CD4-positive, alpha-beta T cell (primary cell): ENCODE measurements around the gene ZDHHC8. TPM values are rescaled to one million over a fixed set of nuclear protein-coding genes. Genes with fewer than 3 reads are reported as not detected.
A peak's percentile ranks its signal among the peaks of the same experiment; 100 is the strongest.

Source experiments
- ATAC-seq: fragments of 200-7000 bp; cut with Tn5 transposase; one replicate; pipeline ENCODE4 v1.10.0; 2022; ENCODE audit warnings: mild to moderate bottlenecking; ENCODE audit not compliant: poor library complexity
- CTCF ChIA-PET: fragments of 350-600 bp; sonication (Branson Sonifier 250); formaldehyde crosslinking; loops from one replicate; lab custom pipeline; 2021; ENCODE audit warnings: antibody characterized with exemption, inconsistent platforms; lab: Charles Lee
- POLR2A ChIA-PET: fragments of 350-600 bp; sonication (Branson Sonifier 250); formaldehyde crosslinking; loops from one replicate; lab custom pipeline; 2021; ENCODE audit warnings: antibody characterized with exemption, inconsistent platforms; lab: Charles Lee
- DNase-seq, 14 experiments: peaks; one replicate each; pipeline ENCODE4 v3.0.0-alpha.2; 2013 to 2020; ENCODE audit warnings: mixed read lengths in 2 of 14
- H3K27ac ChIP-seq, 2 donors: one replicate each; pipeline versions ENCODE4 v1.5.1 to v1.7.0; 2013; ENCODE audit warnings: low read length in 2 of 2, low read depth in 1 of 2, mild to moderate bottlenecking in 1 of 2
- H3K27me3 ChIP-seq, 2 experiments: 1 replicate in 1 of 2; 2 replicates in 1 of 2; pipeline versions ENCODE4 v1.6.1 to v1.7.0; 2013; ENCODE audit warnings: low read length in 2 of 2, control low read depth in 1 of 2, mild to moderate bottlenecking in 1 of 2, moderate library complexity in 1 of 2; ENCODE audit not compliant: insufficient read depth in 2 of 2, control insufficient read depth in 1 of 2
- H3K36me3 ChIP-seq: one replicate; pipeline ENCODE4 v1.6.1; 2013; ENCODE audit warnings: low read length, control low read depth; ENCODE audit not compliant: insufficient read depth
- H3K4me1 ChIP-seq: one replicate; pipeline ENCODE4 v1.6.1; 2013; ENCODE audit warnings: low read length, control low read depth; ENCODE audit not compliant: insufficient read depth
- H3K4me3 ChIP-seq: one replicate; pipeline ENCODE4 v1.5.1; 2013; ENCODE audit warnings: mild to moderate bottlenecking, low read length, moderate library complexity
- H3K9me3 ChIP-seq, 2 experiments: 1 replicate in 1 of 2; 2 replicates in 1 of 2; pipeline versions ENCODE4 v1.6.1 to v1.7.0; 2013; ENCODE audit warnings: low read length in 2 of 2, mild to moderate bottlenecking in 2 of 2, control low read depth in 1 of 2, moderate library complexity in 1 of 2; ENCODE audit not compliant: control insufficient read depth in 1 of 2, insufficient read depth in 1 of 2
- H3K27ac Mint-ChIP-seq: one replicate; pipeline ENCODE4 v1.8.0; 2020; ENCODE audit warnings: mixed read lengths
- H3K27me3 Mint-ChIP-seq: one replicate; pipeline ENCODE4 v1.8.0; 2021; ENCODE audit warnings: mixed read lengths
- H3K36me3 Mint-ChIP-seq: one replicate; pipeline ENCODE4 v1.8.0; 2021; ENCODE audit warnings: low read depth, mixed read lengths
- H3K4me1 Mint-ChIP-seq: one replicate; pipeline ENCODE4 v1.8.0; 2021; ENCODE audit warnings: low read depth, mixed read lengths
- H3K4me3 Mint-ChIP-seq: one replicate; pipeline ENCODE4 v1.8.0; 2020; ENCODE audit warnings: mild to moderate bottlenecking, mixed read lengths
- H3K9me3 Mint-ChIP-seq: one replicate; pipeline ENCODE4 v1.8.0; 2020; ENCODE audit warnings: mixed read lengths
- intact Hi-C, 2 experiments: fragments of 100-400 bp; cut with DNase I in 1 of 2; cut with micrococcal nuclease in 1 of 2; formaldehyde crosslinking; loops; one replicate each; pipeline versions ENCODE4 v1.15.1 to v1.9.0; 2023 to 2025; cut with DNase I, micrococcal nuclease
- polyA plus RNA-seq, 2 donors: library from polyadenylated mRNA; unstranded; fragments of 120-200 nt; gene quantifications; one replicate each; pipeline ENCODE4 v1.2.1, GENCODE V29; 2013
- total RNA-seq, 174 experiments: library from RNA in 2 of 174; stranded (reverse) in 2 of 174; gene quantifications; one replicate each; pipeline ENCODE4 v1.2.3 and lab custom pipeline; 2021 to 2026
- TF ChIP-seq, protein P1 (sequence below): fragments of 200-600 bp; IDR thresholded peaks from one replicate; pipeline ENCODE4 v1.8.0; 2022; ENCODE audit warnings: antibody characterized with exemption, mild to moderate bottlenecking

The ZDHHC8 gene, protein sequence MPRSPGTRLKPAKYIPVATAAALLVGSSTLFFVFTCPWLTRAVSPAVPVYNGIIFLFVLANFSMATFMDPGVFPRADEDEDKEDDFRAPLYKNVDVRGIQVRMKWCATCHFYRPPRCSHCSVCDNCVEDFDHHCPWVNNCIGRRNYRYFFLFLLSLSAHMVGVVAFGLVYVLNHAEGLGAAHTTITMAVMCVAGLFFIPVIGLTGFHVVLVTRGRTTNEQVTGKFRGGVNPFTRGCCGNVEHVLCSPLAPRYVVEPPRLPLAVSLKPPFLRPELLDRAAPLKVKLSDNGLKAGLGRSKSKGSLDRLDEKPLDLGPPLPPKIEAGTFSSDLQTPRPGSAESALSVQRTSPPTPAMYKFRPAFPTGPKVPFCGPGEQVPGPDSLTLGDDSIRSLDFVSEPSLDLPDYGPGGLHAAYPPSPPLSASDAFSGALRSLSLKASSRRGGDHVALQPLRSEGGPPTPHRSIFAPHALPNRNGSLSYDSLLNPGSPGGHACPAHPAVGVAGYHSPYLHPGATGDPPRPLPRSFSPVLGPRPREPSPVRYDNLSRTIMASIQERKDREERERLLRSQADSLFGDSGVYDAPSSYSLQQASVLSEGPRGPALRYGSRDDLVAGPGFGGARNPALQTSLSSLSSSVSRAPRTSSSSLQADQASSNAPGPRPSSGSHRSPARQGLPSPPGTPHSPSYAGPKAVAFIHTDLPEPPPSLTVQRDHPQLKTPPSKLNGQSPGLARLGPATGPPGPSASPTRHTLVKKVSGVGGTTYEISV
- total RNA-seq: 10 to 100 TPM; 44.9 to 49.3 TPM
- polyA plus RNA-seq (2013, experiment 1 of 2): 35.2 TPM
- polyA plus RNA-seq (2013, experiment 2 of 2): 50.6 TPM
- 20.5 to 84.9 (median 50.0) reads per million in 172 experiments for total RNA-seq (lab: John Stamatoyannopoulos, UW)

DNA sequence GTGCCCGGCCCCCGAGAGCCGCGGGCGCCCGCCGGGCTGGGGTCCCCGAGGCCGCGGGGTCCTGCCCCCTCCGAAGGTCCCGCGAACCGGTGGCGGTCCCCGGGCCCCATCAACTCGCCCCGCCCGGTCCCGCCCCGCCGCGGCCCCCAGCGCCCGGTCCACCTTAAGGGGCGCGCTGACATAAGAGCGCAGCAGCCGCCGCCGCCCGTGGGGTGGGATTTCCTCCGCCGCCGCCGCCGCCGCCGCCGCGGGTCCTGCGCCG lies at the start of gene ZDHHC8:
TSS of gene ZDHHC8 (plus strand) at position 208 of the 262 bp plus-strand sequence. CDS start 144 bp downstream, outside the sequence.
- DNase-seq (peak in 12 of 14 experiments; percentile 27 to 78 (median 51)), ATAC-seq (peak; percentile 59)
- Histone ChIP-seq H3K27ac (peak within 1 kb of the TSS; percentile 38 to 75), H3K4me3 (peak within 1 kb of the TSS; percentile 70), H3K9me3 (no peaks in the 10 kb centered on the region), H3K27me3 (no peaks in the 10 kb centered on the region), H3K4me1 (peaks cover 57% of the 10 kb centered on the region), H3K36me3 (peaks cover 6% of the 10 kb centered on the region)
- H3K36me3 Mint-ChIP-seq: peaks cover 18% of the 10 kb centered on the region
- POLR2A ChIA-PET: interaction anchor here (1.3 to 1.7 kb wide), 2 partner anchors 9 to 15 kb away, joined by 4 to 8 read pairs; partner anchors contain the start of gene TRMT2A
- peak within 1 kb of the TSS; percentile 86 for H3K4me3 Mint-ChIP-seq
- CTCF ChIA-PET: no interaction called here
- H3K27ac Mint-ChIP-seq: peak within 1 kb of the TSS; percentile 79
- TF ChIP-seq, protein P1, sequence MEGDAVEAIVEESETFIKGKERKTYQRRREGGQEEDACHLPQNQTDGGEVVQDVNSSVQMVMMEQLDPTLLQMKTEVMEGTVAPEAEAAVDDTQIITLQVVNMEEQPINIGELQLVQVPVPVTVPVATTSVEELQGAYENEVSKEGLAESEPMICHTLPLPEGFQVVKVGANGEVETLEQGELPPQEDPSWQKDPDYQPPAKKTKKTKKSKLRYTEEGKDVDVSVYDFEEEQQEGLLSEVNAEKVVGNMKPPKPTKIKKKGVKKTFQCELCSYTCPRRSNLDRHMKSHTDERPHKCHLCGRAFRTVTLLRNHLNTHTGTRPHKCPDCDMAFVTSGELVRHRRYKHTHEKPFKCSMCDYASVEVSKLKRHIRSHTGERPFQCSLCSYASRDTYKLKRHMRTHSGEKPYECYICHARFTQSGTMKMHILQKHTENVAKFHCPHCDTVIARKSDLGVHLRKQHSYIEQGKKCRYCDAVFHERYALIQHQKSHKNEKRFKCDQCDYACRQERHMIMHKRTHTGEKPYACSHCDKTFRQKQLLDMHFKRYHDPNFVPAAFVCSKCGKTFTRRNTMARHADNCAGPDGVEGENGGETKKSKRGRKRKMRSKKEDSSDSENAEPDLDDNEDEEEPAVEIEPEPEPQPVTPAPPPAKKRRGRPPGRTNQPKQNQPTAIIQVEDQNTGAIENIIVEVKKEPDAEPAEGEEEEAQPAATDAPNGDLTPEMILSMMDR: no peak
- H3K27me3 Mint-ChIP-seq: no peaks in the 10 kb centered on the region
- intact Hi-C loops: loop anchor here in 1 of 2 experiments (1.0 to 5.0 kb wide), 3 partner anchors 14 to 115 kb away; partner anchors contain the start of genes ARVCF and TRMT2A
- H3K9me3 Mint-ChIP-seq: no peaks in the 10 kb centered on the region
- H3K4me1 Mint-ChIP-seq: peaks cover 32% of the 10 kb centered on the region

DNA sequence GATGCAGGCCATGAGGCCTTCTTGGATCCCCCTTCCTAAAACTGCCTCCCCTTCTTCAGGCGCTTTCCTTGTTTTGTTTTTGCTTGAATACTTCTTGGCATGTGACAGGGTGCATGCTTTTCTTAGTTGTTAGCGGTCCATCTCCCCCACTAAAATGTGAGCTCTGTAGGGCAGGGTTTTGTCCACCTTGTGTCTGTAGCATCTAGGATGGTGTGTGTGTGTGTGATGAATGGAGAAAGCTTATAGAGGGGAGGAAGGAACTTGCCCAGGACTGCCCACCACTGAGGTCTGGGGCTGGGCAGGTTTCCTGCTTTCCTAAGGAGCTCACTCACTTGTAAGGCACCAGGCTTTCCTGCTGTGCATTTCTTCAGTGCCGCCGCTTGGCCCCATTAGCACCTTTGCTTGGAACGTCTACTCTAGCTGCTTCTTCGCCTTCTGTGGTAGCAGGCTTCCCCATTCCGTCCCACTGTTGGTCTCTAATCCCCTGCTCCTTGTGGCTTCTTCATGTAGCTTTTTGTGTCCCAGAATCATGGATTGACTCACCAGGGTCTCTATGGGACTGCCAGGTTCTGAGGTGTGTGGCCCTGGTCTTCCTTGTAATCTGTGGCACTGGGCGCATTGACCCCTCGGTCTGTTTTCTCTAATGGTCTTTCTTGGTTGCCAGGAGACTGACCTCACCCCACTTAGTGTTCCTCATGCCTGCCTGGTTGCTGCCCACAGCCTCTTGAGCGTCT lies 48.3 kb upstream of the ZDHHC8 start:
- no peaks in the 10 kb centered on the region for H3K9me3 ChIP-seq
- H3K27ac Mint-ChIP-seq: peak overlapping the region; percentile 76
- no peak overlapping the region for H3K27ac ChIP-seq
- peaks cover 29% of the 10 kb centered on the region for H3K36me3 Mint-ChIP-seq
- ATAC-seq (no peak), DNase-seq (no peak)
- H3K4me3 ChIP-seq: no peak overlapping the region
- H3K9me3 Mint-ChIP-seq: no peaks in the 10 kb centered on the region
- TF ChIP-seq, protein P1: no peak
- H3K4me1 ChIP-seq: peaks cover 48% of the 10 kb centered on the region
- POLR2A ChIA-PET: interaction anchor here (0.7 kb wide), 1 partner anchor 34 kb away, joined by 3 read pairs; the partner anchor contains the start of gene TRMT2A
- H3K27me3 ChIP-seq: no peaks in the 10 kb centered on the region
- intact Hi-C loops: no loop called here
- peaks cover 33% of the 10 kb centered on the region for H3K36me3 ChIP-seq
- peak overlapping the region; percentile 82 for H3K4me3 Mint-ChIP-seq
- CTCF ChIA-PET: no interaction called here
- peaks cover 44% of the 10 kb centered on the region for H3K4me1 Mint-ChIP-seq
- H3K27me3 Mint-ChIP-seq: no peaks in the 10 kb centered on the region
